ENCODE data around the gene MMD2.

DNA sequence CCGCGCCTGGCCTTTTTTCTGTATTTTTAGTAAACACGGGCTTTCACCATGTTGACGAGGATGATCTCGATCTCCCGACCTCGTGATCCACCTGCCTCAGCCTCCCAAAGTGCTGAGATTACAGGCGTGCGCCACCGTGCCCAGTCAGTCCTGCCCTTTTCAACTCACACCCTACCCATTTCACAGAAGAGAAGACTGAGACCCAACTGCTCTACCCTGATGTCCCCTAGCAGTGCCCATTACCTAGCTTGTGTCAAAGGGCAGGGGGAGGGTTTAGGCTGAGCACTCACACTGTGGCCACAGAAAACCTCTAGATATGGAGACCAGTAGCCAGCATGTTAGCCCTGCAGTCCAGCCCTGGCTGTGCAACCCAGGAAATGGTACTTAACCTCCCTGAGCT lies 15.7 kb downstream of the MMD2 start:
- TF ChIP-seq, protein P1, sequence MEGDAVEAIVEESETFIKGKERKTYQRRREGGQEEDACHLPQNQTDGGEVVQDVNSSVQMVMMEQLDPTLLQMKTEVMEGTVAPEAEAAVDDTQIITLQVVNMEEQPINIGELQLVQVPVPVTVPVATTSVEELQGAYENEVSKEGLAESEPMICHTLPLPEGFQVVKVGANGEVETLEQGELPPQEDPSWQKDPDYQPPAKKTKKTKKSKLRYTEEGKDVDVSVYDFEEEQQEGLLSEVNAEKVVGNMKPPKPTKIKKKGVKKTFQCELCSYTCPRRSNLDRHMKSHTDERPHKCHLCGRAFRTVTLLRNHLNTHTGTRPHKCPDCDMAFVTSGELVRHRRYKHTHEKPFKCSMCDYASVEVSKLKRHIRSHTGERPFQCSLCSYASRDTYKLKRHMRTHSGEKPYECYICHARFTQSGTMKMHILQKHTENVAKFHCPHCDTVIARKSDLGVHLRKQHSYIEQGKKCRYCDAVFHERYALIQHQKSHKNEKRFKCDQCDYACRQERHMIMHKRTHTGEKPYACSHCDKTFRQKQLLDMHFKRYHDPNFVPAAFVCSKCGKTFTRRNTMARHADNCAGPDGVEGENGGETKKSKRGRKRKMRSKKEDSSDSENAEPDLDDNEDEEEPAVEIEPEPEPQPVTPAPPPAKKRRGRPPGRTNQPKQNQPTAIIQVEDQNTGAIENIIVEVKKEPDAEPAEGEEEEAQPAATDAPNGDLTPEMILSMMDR (IDR thresholded peaks at IDR 0.05; ENCODE audit: low read length), result no peak
- TF ChIP-seq EZH2 (IDR thresholded peaks at IDR 0.05; ENCODE audit: borderline replicate concordance, low read length), result no peak
